WTC11 (cell line): Measurements from ENCODE around the gene NEK4. TPM values are rescaled to one million over a fixed set of nuclear protein-coding genes. Genes with fewer than 3 reads are reported as not detected.

Source experiments
- ATAC-seq: fragments of 200-7000 bp; cut with Tn5 transposase; 2 replicates; pipeline ENCODE4 v1.10.0; 2021; ENCODE audit warnings: mild to moderate bottlenecking, moderate library complexity
- CTCF ChIA-PET: fragments of 300-600 bp; sonication (Branson Sonifier 250); formaldehyde crosslinking; loops from one replicate; lab custom pipeline; 2021; ENCODE audit warnings: antibody characterized with exemption; lab: Charles Lee
- POLR2A ChIA-PET: fragments of 350-600 bp; sonication (Branson Sonifier 250); formaldehyde crosslinking; loops from one replicate; lab custom pipeline; 2021; ENCODE audit warnings: antibody characterized with exemption; lab: Charles Lee
- DNase-seq: peaks from one replicate; pipeline ENCODE4 v3.0.0; 2021; ENCODE audit warnings: low spot score
- H3K27ac Mint-ChIP-seq: 2 replicates; pipeline ENCODE4 v1.8.0; 2021; ENCODE audit warnings: mixed read lengths
- H3K27me3 Mint-ChIP-seq: 2 replicates; pipeline ENCODE4 v1.8.0; 2021; ENCODE audit warnings: low read depth, mild to moderate bottlenecking, moderate library complexity, mixed read lengths
- H3K36me3 Mint-ChIP-seq: 2 replicates; pipeline ENCODE4 v1.8.0; 2021; ENCODE audit warnings: mixed read lengths
- H3K4me1 Mint-ChIP-seq: 2 replicates; pipeline ENCODE4 v1.8.0; 2022; ENCODE audit warnings: mixed read lengths
- H3K4me3 Mint-ChIP-seq: 2 replicates; pipeline ENCODE4 v1.8.0; 2021; ENCODE audit warnings: mild to moderate bottlenecking, moderate library complexity, mixed read lengths
- H3K9me3 Mint-ChIP-seq: 2 replicates; pipeline ENCODE4 v1.8.0; 2021; ENCODE audit warnings: mixed read lengths
- AR ChIP-seq: fragments of 250-450 bp; sonication (Bioruptor Pico); IDR thresholded peaks from 2 replicates; pipeline ENCODE4 v1.9.0; 2021; ENCODE audit warnings: mild to moderate bottlenecking
- CREB1 ChIP-seq: sonication (generic); formaldehyde crosslinking; IDR thresholded peaks from 2 replicates; pipeline ENCODE4 v1.8.0; 2023; ENCODE audit warnings: mild to moderate bottlenecking, missing genetic modification reagents
- EMX1 ChIP-seq: fragments of 250-450 bp; sonication (Bioruptor Pico); IDR thresholded peaks from 2 replicates; pipeline ENCODE4 v1.8.0; 2021; ENCODE audit warnings: mild to moderate bottlenecking
- ESRRA ChIP-seq: sonication (generic); formaldehyde crosslinking; IDR thresholded peaks from 2 replicates; pipeline ENCODE4 v1.8.1; 2022; ENCODE audit warnings: mild to moderate bottlenecking, missing genetic modification reagents, borderline replicate concordance
- GTF2I ChIP-seq: fragments of 250-450 bp; sonication (Bioruptor Pico); conservative IDR thresholded peaks from 2 replicates; pipeline ENCODE4 v1.4.0; 2021; ENCODE audit warnings: mild to moderate bottlenecking
- JAZF1 ChIP-seq: fragments of 250-450 bp; sonication (Bioruptor Pico); IDR thresholded peaks from 2 replicates; pipeline ENCODE4 v1.9.0; 2021; ENCODE audit warnings: moderate library complexity, mild to moderate bottlenecking, inconsistent platforms
- MXD4 ChIP-seq: fragments of 250-450 bp; sonication (Bioruptor Pico); IDR thresholded peaks from 2 replicates; pipeline ENCODE4 v1.8.0; 2021; ENCODE audit warnings: mild to moderate bottlenecking, moderate library complexity, borderline replicate concordance
- NFATC4 ChIP-seq: fragments of 250-450 bp; sonication (Bioruptor Pico); IDR thresholded peaks from 2 replicates; pipeline ENCODE4 v1.9.0; 2021; ENCODE audit warnings: mild to moderate bottlenecking
- NFE2L1 ChIP-seq: sonication (generic); formaldehyde crosslinking; IDR thresholded peaks from 2 replicates; pipeline ENCODE4 v1.8.1; 2023; ENCODE audit warnings: missing genetic modification reagents
- NR1H2 ChIP-seq: sonication (generic); formaldehyde crosslinking; IDR thresholded peaks from 2 replicates; pipeline ENCODE4 v1.9.0; 2021; ENCODE audit warnings: mild to moderate bottlenecking, moderate library complexity, missing genetic modification reagents
- PREB ChIP-seq: sonication (generic); formaldehyde crosslinking; IDR thresholded peaks from 2 replicates; pipeline ENCODE4 v1.8.1; 2022; ENCODE audit warnings: mild to moderate bottlenecking, missing genetic modification reagents, moderate library complexity, borderline replicate concordance
- ZMAT4 ChIP-seq: fragments of 250-450 bp; sonication (Bioruptor Pico); IDR thresholded peaks from 2 replicates; pipeline ENCODE4 v1.9.0; 2021; ENCODE audit warnings: mild to moderate bottlenecking
- ZNF219 ChIP-seq: sonication (generic); formaldehyde crosslinking; IDR thresholded peaks from 2 replicates; pipeline ENCODE4 v1.8.0; 2023; ENCODE audit warnings: missing genetic modification reagents, mild to moderate bottlenecking, borderline replicate concordance
- ZNF317 ChIP-seq: sonication (generic); formaldehyde crosslinking; IDR thresholded peaks from 2 replicates; pipeline ENCODE4 v1.8.1; 2023; ENCODE audit warnings: low read depth, mild to moderate bottlenecking, moderate library complexity, missing genetic modification reagents, borderline replicate concordance
- ZNF396 ChIP-seq: fragments of 250-450 bp; sonication (Bioruptor Pico); IDR thresholded peaks from 2 replicates; pipeline ENCODE4 v1.8.0; 2021; ENCODE audit warnings: mild to moderate bottlenecking, moderate library complexity, borderline replicate concordance
- ZNF671 ChIP-seq: fragments of 250-450 bp; sonication (Bioruptor Pico); IDR thresholded peaks from 2 replicates; pipeline ENCODE4 v1.8.0; 2021; ENCODE audit warnings: mild to moderate bottlenecking
- total RNA-seq: library from RNA; stranded (reverse); gene quantifications from 3 replicates; pipeline ENCODE4 v1.2.3, GENCODE V29; 2021
- TF ChIP-seq, protein P1 (sequence below): fragments of 250-450 bp; sonication (Bioruptor Pico); conservative IDR thresholded peaks from 2 replicates; pipeline ENCODE4 v1.9.0; 2021; ENCODE audit warnings: mild to moderate bottlenecking
- TF ChIP-seq, protein P2 (sequence below): fragments of 250-450 bp; sonication (Bioruptor Pico); IDR thresholded peaks from 2 replicates; pipeline ENCODE4 v1.9.0; 2021; ENCODE audit warnings: mild to moderate bottlenecking, borderline replicate concordance
- TF ChIP-seq, protein P3 (sequence below): sonication (generic); formaldehyde crosslinking; IDR thresholded peaks from 2 replicates; pipeline ENCODE4 v1.8.0; 2023; ENCODE audit warnings: missing genetic modification reagents, mild to moderate bottlenecking, borderline replicate concordance

The NEK4 gene
- total RNA-seq, 1 experiment from 2014 or later: 31.4 TPM

DNA sequence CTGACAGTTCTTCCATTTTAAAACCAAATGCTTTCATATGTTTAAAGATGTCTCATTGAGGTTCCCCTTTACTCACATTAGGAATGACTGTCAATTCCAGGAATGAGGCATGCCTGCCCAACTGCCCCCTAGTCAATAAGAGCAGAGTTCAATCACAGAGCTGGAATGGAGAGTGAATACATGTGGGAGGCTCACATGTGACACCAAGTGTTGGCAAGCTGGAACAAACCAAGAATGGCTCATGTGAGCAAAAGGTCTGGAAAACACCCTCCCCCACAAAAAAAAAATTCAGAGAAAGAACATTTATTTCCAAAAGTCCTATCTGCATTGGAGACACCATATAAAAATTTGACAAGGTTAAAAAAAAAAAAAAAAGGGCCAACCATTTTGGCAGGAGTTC, 88.7 kb downstream of the NEK4 start (continued):
- TF ChIP-seq ZMAT4: no peak

DNA sequence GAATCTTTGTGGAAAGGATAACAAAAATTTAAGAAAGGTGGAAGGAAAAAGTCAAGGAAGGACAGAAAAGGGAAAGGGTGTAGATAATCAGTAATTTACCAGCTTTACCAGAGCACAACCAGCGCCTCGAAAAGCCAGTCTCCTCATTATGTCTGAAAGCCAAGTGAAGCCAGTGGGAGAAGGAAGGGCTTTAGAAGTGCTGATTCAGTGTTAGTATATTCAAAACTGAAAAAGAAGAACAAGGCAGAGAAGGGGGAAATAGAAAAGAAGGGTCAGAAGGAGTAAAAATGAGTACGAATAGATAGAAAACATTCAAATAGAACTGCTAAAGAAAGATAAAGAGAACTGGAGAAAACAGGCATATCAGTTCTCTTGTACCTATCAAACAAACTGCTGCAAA, 89.1 kb downstream of the NEK4 start:
- POLR2A ChIA-PET: no interaction called here
- no peaks in the 10 kb centered on the region for H3K9me3 Mint-ChIP-seq
- H3K4me1 Mint-ChIP-seq: peaks cover 18% of the 10 kb centered on the region
- DNase-seq (no peak), ATAC-seq (no peak)
- H3K4me3 Mint-ChIP-seq: no peak overlapping the region
- no peaks in the 10 kb centered on the region; the same call in 1 of the 2 replicates for H3K27me3 Mint-ChIP-seq
- H3K27ac Mint-ChIP-seq: peak overlapping the region; percentile 16
- CTCF ChIA-PET: interaction anchor here (1.0 kb wide), 1 partner anchor 117 kb away, joined by 3 read pairs; no protein-coding TSS in a partner anchor
- H3K36me3 Mint-ChIP-seq: peaks cover 30% of the 10 kb centered on the region
- TF ChIP-seq NFE2L1 (CRISPR knock-in tag) (no peak), ZNF671 (CRISPR knock-in tag) (no peak), JAZF1 (CRISPR knock-in tag) (no peak), GTF2I (CRISPR knock-in tag) (no peak), NFATC4 (CRISPR knock-in tag) (no peak), MXD4 (CRISPR knock-in tag) (no peak), AR (CRISPR knock-in tag) (no peak), EMX1 (CRISPR knock-in tag) (no peak), ZNF317 (CRISPR knock-in tag) (no peak), NR1H2 (no peak), CREB1 (CRISPR knock-in tag) (no peak), ZNF219 (CRISPR knock-in tag) (no peak), ZNF396 (CRISPR knock-in tag) (no peak), PREB (CRISPR knock-in tag) (no peak), ESRRA (CRISPR knock-in tag) (no peak)
- TF ChIP-seq, protein P1, sequence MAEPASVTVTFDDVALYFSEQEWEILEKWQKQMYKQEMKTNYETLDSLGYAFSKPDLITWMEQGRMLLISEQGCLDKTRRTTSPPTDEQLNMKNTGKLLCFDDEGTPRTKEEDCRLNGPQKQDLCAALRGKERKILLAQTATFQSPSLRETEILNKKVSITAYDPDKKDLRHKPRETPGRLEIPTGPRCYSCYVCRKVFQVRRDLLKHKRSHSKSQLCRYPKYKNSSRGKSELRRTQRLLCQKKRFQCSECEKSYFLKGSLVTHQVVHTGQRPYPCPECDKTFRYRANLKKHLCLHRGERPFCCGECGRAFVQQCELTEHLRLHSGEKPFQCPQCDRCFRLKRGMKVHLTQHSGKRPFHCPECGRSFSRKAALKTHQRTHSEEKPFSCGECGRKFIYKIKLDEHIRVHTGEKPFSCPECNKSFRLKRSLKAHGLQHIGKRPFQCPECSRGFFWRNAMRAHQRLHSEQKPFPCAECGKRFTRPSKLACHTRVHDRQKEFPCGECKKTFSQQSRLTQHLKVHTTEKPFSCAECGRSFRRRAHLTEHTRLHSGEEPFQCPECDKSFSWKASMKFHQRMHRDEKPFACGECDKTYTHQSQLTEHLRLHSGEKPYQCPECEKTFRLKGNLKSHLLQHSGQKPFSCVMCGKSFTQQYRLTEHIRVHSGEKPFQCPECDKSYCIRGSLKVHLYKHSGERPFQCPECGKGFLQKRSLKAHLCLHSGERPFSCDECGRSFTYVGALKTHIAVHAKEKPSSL: no peak
- TF ChIP-seq, protein P2, sequence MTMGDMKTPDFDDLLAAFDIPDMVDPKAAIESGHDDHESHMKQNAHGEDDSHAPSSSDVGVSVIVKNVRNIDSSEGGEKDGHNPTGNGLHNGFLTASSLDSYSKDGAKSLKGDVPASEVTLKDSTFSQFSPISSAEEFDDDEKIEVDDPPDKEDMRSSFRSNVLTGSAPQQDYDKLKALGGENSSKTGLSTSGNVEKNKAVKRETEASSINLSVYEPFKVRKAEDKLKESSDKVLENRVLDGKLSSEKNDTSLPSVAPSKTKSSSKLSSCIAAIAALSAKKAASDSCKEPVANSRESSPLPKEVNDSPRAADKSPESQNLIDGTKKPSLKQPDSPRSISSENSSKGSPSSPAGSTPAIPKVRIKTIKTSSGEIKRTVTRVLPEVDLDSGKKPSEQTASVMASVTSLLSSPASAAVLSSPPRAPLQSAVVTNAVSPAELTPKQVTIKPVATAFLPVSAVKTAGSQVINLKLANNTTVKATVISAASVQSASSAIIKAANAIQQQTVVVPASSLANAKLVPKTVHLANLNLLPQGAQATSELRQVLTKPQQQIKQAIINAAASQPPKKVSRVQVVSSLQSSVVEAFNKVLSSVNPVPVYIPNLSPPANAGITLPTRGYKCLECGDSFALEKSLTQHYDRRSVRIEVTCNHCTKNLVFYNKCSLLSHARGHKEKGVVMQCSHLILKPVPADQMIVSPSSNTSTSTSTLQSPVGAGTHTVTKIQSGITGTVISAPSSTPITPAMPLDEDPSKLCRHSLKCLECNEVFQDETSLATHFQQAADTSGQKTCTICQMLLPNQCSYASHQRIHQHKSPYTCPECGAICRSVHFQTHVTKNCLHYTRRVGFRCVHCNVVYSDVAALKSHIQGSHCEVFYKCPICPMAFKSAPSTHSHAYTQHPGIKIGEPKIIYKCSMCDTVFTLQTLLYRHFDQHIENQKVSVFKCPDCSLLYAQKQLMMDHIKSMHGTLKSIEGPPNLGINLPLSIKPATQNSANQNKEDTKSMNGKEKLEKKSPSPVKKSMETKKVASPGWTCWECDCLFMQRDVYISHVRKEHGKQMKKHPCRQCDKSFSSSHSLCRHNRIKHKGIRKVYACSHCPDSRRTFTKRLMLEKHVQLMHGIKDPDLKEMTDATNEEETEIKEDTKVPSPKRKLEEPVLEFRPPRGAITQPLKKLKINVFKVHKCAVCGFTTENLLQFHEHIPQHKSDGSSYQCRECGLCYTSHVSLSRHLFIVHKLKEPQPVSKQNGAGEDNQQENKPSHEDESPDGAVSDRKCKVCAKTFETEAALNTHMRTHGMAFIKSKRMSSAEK (CRISPR knock-in tag): no peak
- TF ChIP-seq, protein P3, sequence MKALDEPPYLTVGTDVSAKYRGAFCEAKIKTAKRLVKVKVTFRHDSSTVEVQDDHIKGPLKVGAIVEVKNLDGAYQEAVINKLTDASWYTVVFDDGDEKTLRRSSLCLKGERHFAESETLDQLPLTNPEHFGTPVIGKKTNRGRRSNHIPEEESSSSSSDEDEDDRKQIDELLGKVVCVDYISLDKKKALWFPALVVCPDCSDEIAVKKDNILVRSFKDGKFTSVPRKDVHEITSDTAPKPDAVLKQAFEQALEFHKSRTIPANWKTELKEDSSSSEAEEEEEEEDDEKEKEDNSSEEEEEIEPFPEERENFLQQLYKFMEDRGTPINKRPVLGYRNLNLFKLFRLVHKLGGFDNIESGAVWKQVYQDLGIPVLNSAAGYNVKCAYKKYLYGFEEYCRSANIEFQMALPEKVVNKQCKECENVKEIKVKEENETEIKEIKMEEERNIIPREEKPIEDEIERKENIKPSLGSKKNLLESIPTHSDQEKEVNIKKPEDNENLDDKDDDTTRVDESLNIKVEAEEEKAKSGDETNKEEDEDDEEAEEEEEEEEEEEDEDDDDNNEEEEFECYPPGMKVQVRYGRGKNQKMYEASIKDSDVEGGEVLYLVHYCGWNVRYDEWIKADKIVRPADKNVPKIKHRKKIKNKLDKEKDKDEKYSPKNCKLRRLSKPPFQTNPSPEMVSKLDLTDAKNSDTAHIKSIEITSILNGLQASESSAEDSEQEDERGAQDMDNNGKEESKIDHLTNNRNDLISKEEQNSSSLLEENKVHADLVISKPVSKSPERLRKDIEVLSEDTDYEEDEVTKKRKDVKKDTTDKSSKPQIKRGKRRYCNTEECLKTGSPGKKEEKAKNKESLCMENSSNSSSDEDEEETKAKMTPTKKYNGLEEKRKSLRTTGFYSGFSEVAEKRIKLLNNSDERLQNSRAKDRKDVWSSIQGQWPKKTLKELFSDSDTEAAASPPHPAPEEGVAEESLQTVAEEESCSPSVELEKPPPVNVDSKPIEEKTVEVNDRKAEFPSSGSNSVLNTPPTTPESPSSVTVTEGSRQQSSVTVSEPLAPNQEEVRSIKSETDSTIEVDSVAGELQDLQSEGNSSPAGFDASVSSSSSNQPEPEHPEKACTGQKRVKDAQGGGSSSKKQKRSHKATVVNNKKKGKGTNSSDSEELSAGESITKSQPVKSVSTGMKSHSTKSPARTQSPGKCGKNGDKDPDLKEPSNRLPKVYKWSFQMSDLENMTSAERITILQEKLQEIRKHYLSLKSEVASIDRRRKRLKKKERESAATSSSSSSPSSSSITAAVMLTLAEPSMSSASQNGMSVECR (CRISPR knock-in tag): no peak
